Calu3 (cell line): Measurements from ENCODE around the gene RPL28. TPM values are rescaled to one million over a fixed set of nuclear protein-coding genes. Genes with fewer than 3 reads are reported as not detected.

Experiments used
- BruUV-seq: library from RNA; stranded (reverse); fragments of 400-500 nt; replicated peaks from 2 replicates; lab custom pipeline; 2021; lab: Mats Ljungman, UMichigan
- CTCF ChIA-PET: fragments of 300-600 bp; sonication (Branson Sonifier 250); formaldehyde crosslinking; loops from one replicate; lab custom pipeline; 2022; ENCODE audit warnings: antibody characterized with exemption; lab: Charles Lee
- DNase-seq: peaks from one replicate; pipeline ENCODE4 v3.0.0; 2022
- H3K27ac Mint-ChIP-seq: one replicate; pipeline ENCODE4 v1.8.0; 2022; ENCODE audit warnings: mixed read lengths; ENCODE audit not compliant: unreplicated experiment
- H3K27me3 Mint-ChIP-seq: one replicate; pipeline ENCODE4 v1.8.0; 2022; ENCODE audit warnings: mixed read lengths; ENCODE audit not compliant: unreplicated experiment
- H3K36me3 Mint-ChIP-seq: one replicate; pipeline ENCODE4 v1.8.0; 2022; ENCODE audit warnings: mild to moderate bottlenecking, moderate library complexity, mixed read lengths; ENCODE audit not compliant: insufficient read depth, unreplicated experiment
- H3K4me1 Mint-ChIP-seq: one replicate; pipeline ENCODE4 v1.8.0; 2022; ENCODE audit warnings: mild to moderate bottlenecking, low read depth, mixed read lengths; ENCODE audit not compliant: unreplicated experiment
- H3K4me3 Mint-ChIP-seq: one replicate; pipeline ENCODE4 v1.8.0; 2022; ENCODE audit warnings: mild to moderate bottlenecking, low read depth, moderate library complexity, mixed read lengths; ENCODE audit not compliant: unreplicated experiment
- H3K9me3 Mint-ChIP-seq: one replicate; pipeline ENCODE4 v1.8.0; 2022; ENCODE audit warnings: low read depth, mixed read lengths; ENCODE audit not compliant: unreplicated experiment
- CTCF ChIP-seq: fragments of 200-600 bp; IDR thresholded peaks from one replicate; pipeline ENCODE4 v1.8.0; 2022; ENCODE audit warnings: antibody characterized with exemption; ENCODE audit not compliant: unreplicated experiment
- intact Hi-C: fragments of 100-400 bp; cut with micrococcal nuclease; formaldehyde crosslinking; loops from one replicate; pipeline ENCODE4 v1.10.0; 2022; ENCODE audit not compliant: unreplicated experiment
- total RNA-seq: library from RNA; stranded (reverse); gene quantifications from 2 replicates; pipeline ENCODE4 v1.2.3, GENCODE V29; 2022

Gene RPL28
- total RNA-seq, 1 experiment from 2014 or later = 1,520 TPM

- no peaks in the 10 kb centered on the region for H3K4me1 Mint-ChIP-seq
- CTCF ChIA-PET = no interaction called here
Observed at GRCh38 chr19:55451163-55451964, 65.6 kb downstream of the RPL28 start.

GRCh38 chr19:55451965-55452748, 66.4 kb downstream of the RPL28 start:
- CTCF ChIA-PET = no interaction called here
- no peaks in the 10 kb centered on the region for H3K4me1 Mint-ChIP-seq
- H3K9me3 Mint-ChIP-seq = no peaks in the 10 kb centered on the region
- TF ChIP-seq CTCF = no peak
- peaks cover 17% of the 10 kb centered on the region for H3K27me3 Mint-ChIP-seq
- H3K36me3 Mint-ChIP-seq = peaks cover 16% of the 10 kb centered on the region
- no peak overlapping the region for H3K27ac Mint-ChIP-seq
- intact Hi-C loops = no loop called here
- H3K4me3 Mint-ChIP-seq = no peak overlapping the region
- no TSS peak for BruUV-seq
- no peak for DNase-seq

More at GRCh38 chr19:55451163-55451964, 65.6 kb downstream of the RPL28 start:
- no TSS peak for BruUV-seq
- Mint-ChIP-seq H3K36me3 (peaks cover 16% of the 10 kb centered on the region), H3K9me3 (no peaks in the 10 kb centered on the region), H3K27me3 (peaks cover 17% of the 10 kb centered on the region), H3K4me3 (no peak overlapping the region), H3K27ac (no peak overlapping the region)
- no peak for DNase-seq
- intact Hi-C loops = no loop called here
- no peak for TF ChIP-seq CTCF

Other genes starting within 250 kb of the RPL28 start
- gene TNNT1, start 236.7 kb upstream of the RPL28 start, total RNA-seq = 48.8 and 53.7 TPM in 2 replicates
- gene TNNI3, start 228.2 kb upstream of the RPL28 start, total RNA-seq = 1.3 and 2.5 TPM in 2 replicates
- 10.3 and 13.1 TPM in 2 replicates for gene DNAAF3, start 219.3 kb upstream of the RPL28 start, total RNA-seq
- gene SYT5, start 205.6 kb upstream of the RPL28 start, total RNA-seq = 0.54 and 0.71 TPM in 2 replicates
- gene PTPRH, start 176.4 kb upstream of the RPL28 start, total RNA-seq = 34.6 and 43.2 TPM in 2 replicates
- gene TMEM86B, start 157.2 kb upstream of the RPL28 start, total RNA-seq = 14.3 and 14.7 TPM in 2 replicates
- 126 and 132 TPM in 2 replicates for gene PPP6R1, start 126.9 kb upstream of the RPL28 start, total RNA-seq
- gene HSPBP1, start 105.8 kb upstream of the RPL28 start, total RNA-seq = 72.0 and 72.8 TPM in 2 replicates
- 3.4 and 3.8 TPM in 2 replicates for gene BRSK1, start 101.9 kb upstream of the RPL28 start, total RNA-seq
- gene TMEM150B, start 60.6 kb upstream of the RPL28 start, total RNA-seq = 0.73 TPM in 1 of 2 replicates, not detected in the other
- gene KMT5C, start 46.1 kb upstream of the RPL28 start, total RNA-seq = 16.1 and 23.5 TPM in 2 replicates
- gene COX6B2, start 31.2 kb upstream of the RPL28 start, total RNA-seq = 1.4 and 3.4 TPM in 2 replicates
- not detected in 2 replicates for gene GARIN5B, start 22.7 kb upstream of the RPL28 start, total RNA-seq
- gene IL11, start 15.5 kb upstream of the RPL28 start, total RNA-seq = 0.97 and 1.3 TPM in 2 replicates
- not detected in 2 replicates for gene TMEM190, start 9.1 kb upstream of the RPL28 start, total RNA-seq
- gene TMEM238, start 1.6 kb upstream of the RPL28 start, total RNA-seq = 38.8 and 49.4 TPM in 2 replicates
- 239 and 287 TPM in 2 replicates for gene UBE2S, start 21.9 kb downstream of the RPL28 start, total RNA-seq
- gene SHISA7, start 57.4 kb downstream of the RPL28 start, total RNA-seq = not detected in 2 replicates
- gene ISOC2, start 75.7 kb downstream of the RPL28 start, total RNA-seq = 41.6 and 44.9 TPM in 2 replicates
- gene C19orf85, start 78.8 kb downstream of the RPL28 start, total RNA-seq = not detected in 2 replicates
- gene ZNF628, start 90.7 kb downstream of the RPL28 start, total RNA-seq = 11.9 and 13.0 TPM in 2 replicates
- gene NAT14, start 99.3 kb downstream of the RPL28 start, total RNA-seq = 49.6 and 60.6 TPM in 2 replicates
- 0.26 and 0.69 TPM in 2 replicates for gene SSC5D, start 102.5 kb downstream of the RPL28 start, total RNA-seq
- gene SBK2, start 151.2 kb downstream of the RPL28 start, total RNA-seq = not detected in 2 replicates
- 0.57 and 0.78 TPM in 2 replicates for gene SBK3, start 159.6 kb downstream of the RPL28 start, total RNA-seq
- gene ZNF579, start 194.9 kb downstream of the RPL28 start, total RNA-seq = 29.8 and 33.4 TPM in 2 replicates
- 18.6 and 23.0 TPM in 2 replicates for gene FIZ1, start 213.6 kb downstream of the RPL28 start, total RNA-seq
- 18.5 and 21.8 TPM in 2 replicates for gene ZNF524, start 214.4 kb downstream of the RPL28 start, total RNA-seq
- 29.6 and 30.9 TPM in 2 replicates for gene ZNF865, start 219.7 kb downstream of the RPL28 start, total RNA-seq
- 6.0 and 7.1 TPM in 2 replicates for gene ZNF784, start 238.6 kb downstream of the RPL28 start, total RNA-seq